Measurements from ENCODE around the gene SIAH1. TPM values are rescaled to one million over a fixed set of nuclear protein-coding genes. Genes with fewer than 3 reads are reported as not detected.

Gene SIAH1
- total RNA-seq, 1 experiment from 2014 or later, result 18.6 TPM

DNA sequence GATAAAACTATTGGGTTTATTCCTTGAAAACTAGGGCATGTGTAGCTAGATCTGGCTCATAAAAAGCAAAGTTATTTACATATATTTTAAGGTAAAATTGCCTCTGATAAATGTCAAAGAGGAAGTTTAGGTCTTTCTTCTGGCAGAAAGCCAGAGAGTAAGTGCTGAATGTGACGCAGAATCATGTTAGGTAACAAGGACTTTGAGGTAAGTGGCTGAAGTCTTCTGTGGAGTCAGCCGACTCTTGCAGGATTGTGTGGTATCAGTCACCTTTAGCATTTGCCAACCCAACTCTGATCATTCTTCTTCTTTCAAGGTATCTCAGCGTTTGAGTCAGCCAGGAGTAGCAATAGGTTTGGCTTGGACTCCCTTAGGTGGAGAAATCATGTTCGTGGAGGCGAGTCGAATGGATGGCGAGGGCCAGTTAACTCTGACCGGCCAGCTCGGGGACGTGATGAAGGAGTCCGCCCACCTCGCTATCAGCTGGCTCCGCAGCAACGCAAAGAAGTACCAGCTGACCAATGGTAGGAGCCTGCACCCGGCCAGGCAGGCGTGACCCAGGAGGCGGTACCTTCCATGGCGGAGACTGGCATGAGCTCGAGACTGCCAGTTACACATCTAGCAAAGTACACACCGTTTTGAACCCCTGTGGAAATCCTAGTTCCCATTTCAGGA, 37.9 kb downstream of the SIAH1 start:
- intact Hi-C loops (cut with micrococcal nuclease; ENCODE audit: unreplicated experiment), result no loop called here
- no peak overlapping the region for H3K4me2 ChIP-seq
- H3K9me2 ChIP-seq (ENCODE audit: insufficient read depth), result no peaks in the 10 kb centered on the region
- no peak for TF ChIP-seq EZH2 (IDR thresholded peaks at IDR 0.05; ENCODE audit: low read depth)
- TF ChIP-seq, protein P1, sequence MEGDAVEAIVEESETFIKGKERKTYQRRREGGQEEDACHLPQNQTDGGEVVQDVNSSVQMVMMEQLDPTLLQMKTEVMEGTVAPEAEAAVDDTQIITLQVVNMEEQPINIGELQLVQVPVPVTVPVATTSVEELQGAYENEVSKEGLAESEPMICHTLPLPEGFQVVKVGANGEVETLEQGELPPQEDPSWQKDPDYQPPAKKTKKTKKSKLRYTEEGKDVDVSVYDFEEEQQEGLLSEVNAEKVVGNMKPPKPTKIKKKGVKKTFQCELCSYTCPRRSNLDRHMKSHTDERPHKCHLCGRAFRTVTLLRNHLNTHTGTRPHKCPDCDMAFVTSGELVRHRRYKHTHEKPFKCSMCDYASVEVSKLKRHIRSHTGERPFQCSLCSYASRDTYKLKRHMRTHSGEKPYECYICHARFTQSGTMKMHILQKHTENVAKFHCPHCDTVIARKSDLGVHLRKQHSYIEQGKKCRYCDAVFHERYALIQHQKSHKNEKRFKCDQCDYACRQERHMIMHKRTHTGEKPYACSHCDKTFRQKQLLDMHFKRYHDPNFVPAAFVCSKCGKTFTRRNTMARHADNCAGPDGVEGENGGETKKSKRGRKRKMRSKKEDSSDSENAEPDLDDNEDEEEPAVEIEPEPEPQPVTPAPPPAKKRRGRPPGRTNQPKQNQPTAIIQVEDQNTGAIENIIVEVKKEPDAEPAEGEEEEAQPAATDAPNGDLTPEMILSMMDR (conservative IDR thresholded peaks at IDR 0.05), result no peak
- CTCF ChIA-PET, result no interaction called here
- H3K27me3 ChIP-seq (ENCODE audit: insufficient read depth, low read depth), result no peaks in the 10 kb centered on the region
- DNase-seq, result no peak
- no peak overlapping the region for H3K27ac ChIP-seq
- peaks cover 19% of the 10 kb centered on the region; the same call in 1 of the 2 replicates for H3K36me3 ChIP-seq (ENCODE audit: low read depth)
- no peaks in the 10 kb centered on the region for H3K9me3 ChIP-seq (ENCODE audit: insufficient read depth, low read depth)
- H3K4me1 ChIP-seq (replicated peaks; ENCODE audit: insufficient read depth), result no peaks in the 10 kb centered on the region
- no peaks in the 10 kb centered on the region; the same call in 1 of the 2 replicates for H3F3A ChIP-seq (ENCODE audit: insufficient read depth, low read depth)
- no peak overlapping the region for H2AFZ ChIP-seq
- no peak overlapping the region for H3K4me3 ChIP-seq
- no TSS peak for BruUV-seq (replicated peaks)
- POLR2A ChIA-PET (ENCODE audit: unreplicated experiment), result no interaction called here
- H3K79me2 ChIP-seq (ENCODE audit: low read depth), result no peaks in the 10 kb centered on the region
- no peaks in the 10 kb centered on the region for H4K20me1 ChIP-seq (ENCODE audit: insufficient read depth)

DNA sequence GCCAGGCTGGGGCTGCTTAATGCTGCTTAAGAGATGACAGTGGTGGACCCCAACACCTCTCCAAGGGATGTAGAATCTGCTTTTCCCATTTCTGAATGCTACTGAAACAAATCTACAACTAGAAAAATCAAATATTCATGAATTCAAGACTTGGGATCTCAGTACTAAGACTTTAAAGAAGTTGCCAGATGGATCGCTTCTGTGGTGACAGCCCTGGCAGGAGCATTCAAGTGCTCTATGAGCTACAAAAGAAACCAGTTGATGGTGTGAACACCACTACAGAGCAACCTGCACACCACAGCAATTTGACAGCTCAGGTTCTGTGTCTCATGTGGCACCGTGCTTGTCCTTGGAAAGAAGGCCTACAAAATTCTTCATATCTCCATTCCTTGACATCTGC, 42.6 kb downstream of the SIAH1 start:
- ChIA-PET CTCF (no interaction called here), POLR2A (ENCODE audit: unreplicated experiment) (no interaction called here)
- Histone ChIP-seq H3K27ac (no peak overlapping the region), H3K9me3 (ENCODE audit: insufficient read depth, low read depth) (no peaks in the 10 kb centered on the region), H4K20me1 (ENCODE audit: insufficient read depth) (no peaks in the 10 kb centered on the region), H2AFZ (no peak overlapping the region), H3K79me2 (ENCODE audit: low read depth) (no peaks in the 10 kb centered on the region), H3K27me3 (ENCODE audit: insufficient read depth, low read depth) (no peaks in the 10 kb centered on the region), H3K4me1 (replicated peaks; ENCODE audit: insufficient read depth) (no peaks in the 10 kb centered on the region), H3K4me3 (no peak overlapping the region), H3K4me2 (no peak overlapping the region), H3K9me2 (ENCODE audit: insufficient read depth) (no peaks in the 10 kb centered on the region), H3F3A (ENCODE audit: insufficient read depth, low read depth) (no peaks in the 10 kb centered on the region; the same call in 1 of the 2 replicates), H3K36me3 (ENCODE audit: low read depth) (peaks cover 4% of the 10 kb centered on the region; the same call in 1 of the 2 replicates)
- intact Hi-C loops (cut with micrococcal nuclease; ENCODE audit: unreplicated experiment), result no loop called here
- no TSS peak for BruUV-seq (replicated peaks)
- no peak for TF ChIP-seq EZH2 (IDR thresholded peaks at IDR 0.05; ENCODE audit: low read depth)
- TF ChIP-seq, protein P1 (conservative IDR thresholded peaks at IDR 0.05), result no peak
- no peak for DNase-seq

DNA sequence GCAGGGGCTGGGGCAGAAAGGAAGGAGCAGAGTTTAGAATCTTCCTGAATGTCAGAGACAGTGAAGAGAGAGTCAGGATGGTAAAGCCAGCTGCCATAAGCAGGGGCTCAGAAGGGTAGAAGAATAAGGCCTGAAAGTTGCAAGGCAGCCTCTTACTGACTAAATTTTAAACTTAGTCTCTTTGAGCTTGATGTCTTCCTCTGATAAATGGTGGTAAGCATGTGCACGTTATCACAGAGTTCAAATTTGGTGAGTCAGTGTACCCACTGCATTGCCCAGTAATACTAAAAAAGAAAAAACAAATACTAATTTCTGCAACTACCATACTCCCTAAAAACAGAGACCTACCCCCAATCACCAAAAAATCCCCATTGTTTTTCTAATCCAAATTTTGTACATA, 45.2 kb downstream of the SIAH1 start:
- Histone ChIP-seq H3F3A (ENCODE audit: insufficient read depth, low read depth) (no peaks in the 10 kb centered on the region), H3K9me2 (ENCODE audit: insufficient read depth) (no peaks in the 10 kb centered on the region), H3K4me3 (no peak overlapping the region), H3K9me3 (ENCODE audit: insufficient read depth, low read depth) (no peaks in the 10 kb centered on the region), H3K27me3 (ENCODE audit: insufficient read depth, low read depth) (no peaks in the 10 kb centered on the region), H2AFZ (no peak overlapping the region), H3K4me2 (no peak overlapping the region), H3K36me3 (ENCODE audit: low read depth) (no peaks in the 10 kb centered on the region), H4K20me1 (ENCODE audit: insufficient read depth) (no peaks in the 10 kb centered on the region), H3K27ac (no peak overlapping the region), H3K79me2 (ENCODE audit: low read depth) (no peaks in the 10 kb centered on the region), H3K4me1 (replicated peaks; ENCODE audit: insufficient read depth) (no peaks in the 10 kb centered on the region)
- CTCF ChIA-PET, result no interaction called here
- POLR2A ChIA-PET (ENCODE audit: unreplicated experiment), result no interaction called here
- TF ChIP-seq EZH2 (IDR thresholded peaks at IDR 0.05; ENCODE audit: low read depth), result no peak
- TF ChIP-seq, protein P1 (conservative IDR thresholded peaks at IDR 0.05), result no peak
- intact Hi-C loops (cut with micrococcal nuclease; ENCODE audit: unreplicated experiment), result no loop called here
- BruUV-seq (replicated peaks), result no TSS peak
- no peak for DNase-seq

Measured in PC-9 (cell line).